HFFc6 (cell line): Measurements from ENCODE around the gene UPF1. TPM values are rescaled to one million over a fixed set of nuclear protein-coding genes. Genes with fewer than 3 reads are reported as not detected.

ENCODE experiments used
- DNase-seq: peaks from one replicate; pipeline ENCODE4 v3.0.0-alpha.2; 2018
- H3K27ac Mint-ChIP-seq: 2 replicates; pipeline ENCODE4 v1.8.0; 2020; ENCODE audit warnings: mild to moderate bottlenecking, mixed read lengths
- H3K27me3 Mint-ChIP-seq: 2 replicates; pipeline ENCODE4 v1.8.0; 2021; ENCODE audit warnings: mild to moderate bottlenecking, moderate library complexity, mixed read lengths; ENCODE audit not compliant: insufficient read depth
- H3K36me3 Mint-ChIP-seq: 2 replicates; pipeline ENCODE4 v1.8.0; 2021; ENCODE audit warnings: low read depth, mixed read lengths
- H3K4me1 Mint-ChIP-seq: 2 replicates; pipeline ENCODE4 v1.8.0; 2020; ENCODE audit warnings: low read depth, mixed read lengths
- H3K4me3 Mint-ChIP-seq: 2 replicates; pipeline ENCODE4 v1.8.0; 2020; ENCODE audit warnings: mild to moderate bottlenecking, moderate library complexity, mixed read lengths
- H3K9me3 Mint-ChIP-seq: 2 replicates; pipeline ENCODE4 v1.8.0; 2020; ENCODE audit warnings: mild to moderate bottlenecking, mixed read lengths
- total RNA-seq, 6 experiments: library from RNA; stranded (reverse); fragmentation: NEBNext Ultra II Directional; extraction: Animal tissue kit (Norgen Biotek cat#: 25700); gene quantifications; 2 replicates in 1 of 6; 3 replicates in 5 of 6; pipeline ENCODE4 v1.2.3, GENCODE V29; 2021
- TF ChIP-seq, protein P1 (sequence below): fragments of 200-600 bp; sonication (generic); IDR thresholded peaks from 2 replicates; pipeline ENCODE4 v1.5.0; 2021; ENCODE audit warnings: antibody characterized with exemption, mild to moderate bottlenecking

Gene UPF1
- total RNA-seq, 6 experiments from 2014 or later = 46.3 to 54.7 (median 51.4) TPM

DNA sequence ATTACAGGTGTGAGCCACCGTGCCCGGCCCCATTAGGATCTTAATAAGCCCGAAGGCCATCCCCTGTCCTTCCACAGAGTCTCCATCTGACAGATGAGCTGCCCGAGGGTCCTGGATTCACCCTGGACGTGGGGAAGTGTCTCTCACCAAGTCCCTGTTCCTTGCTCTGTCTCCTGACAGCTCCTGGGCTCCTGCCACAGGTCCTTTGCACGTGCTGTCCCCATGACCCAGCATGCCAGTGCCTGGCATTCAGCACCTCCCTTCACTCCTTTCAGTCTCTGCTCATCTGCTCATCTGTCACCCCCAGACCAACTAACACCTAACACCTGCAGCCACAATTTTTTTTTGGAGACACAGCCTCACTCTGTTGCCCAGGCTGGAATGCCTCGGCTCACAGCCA lies 49.7 kb downstream of the UPF1 start:
- Mint-ChIP-seq H3K9me3 (peaks cover 8% of the 10 kb centered on the region; the same call in 1 of the 2 replicates), H3K4me1 (no peaks in the 10 kb centered on the region), H3K36me3 (peaks cover 15% of the 10 kb centered on the region), H3K27ac (no peak overlapping the region), H3K27me3 (peaks cover 7% of the 10 kb centered on the region), H3K4me3 (no peak overlapping the region)
- TF ChIP-seq, protein P1, sequence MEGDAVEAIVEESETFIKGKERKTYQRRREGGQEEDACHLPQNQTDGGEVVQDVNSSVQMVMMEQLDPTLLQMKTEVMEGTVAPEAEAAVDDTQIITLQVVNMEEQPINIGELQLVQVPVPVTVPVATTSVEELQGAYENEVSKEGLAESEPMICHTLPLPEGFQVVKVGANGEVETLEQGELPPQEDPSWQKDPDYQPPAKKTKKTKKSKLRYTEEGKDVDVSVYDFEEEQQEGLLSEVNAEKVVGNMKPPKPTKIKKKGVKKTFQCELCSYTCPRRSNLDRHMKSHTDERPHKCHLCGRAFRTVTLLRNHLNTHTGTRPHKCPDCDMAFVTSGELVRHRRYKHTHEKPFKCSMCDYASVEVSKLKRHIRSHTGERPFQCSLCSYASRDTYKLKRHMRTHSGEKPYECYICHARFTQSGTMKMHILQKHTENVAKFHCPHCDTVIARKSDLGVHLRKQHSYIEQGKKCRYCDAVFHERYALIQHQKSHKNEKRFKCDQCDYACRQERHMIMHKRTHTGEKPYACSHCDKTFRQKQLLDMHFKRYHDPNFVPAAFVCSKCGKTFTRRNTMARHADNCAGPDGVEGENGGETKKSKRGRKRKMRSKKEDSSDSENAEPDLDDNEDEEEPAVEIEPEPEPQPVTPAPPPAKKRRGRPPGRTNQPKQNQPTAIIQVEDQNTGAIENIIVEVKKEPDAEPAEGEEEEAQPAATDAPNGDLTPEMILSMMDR = no peak
- no peak for DNase-seq

DNA sequence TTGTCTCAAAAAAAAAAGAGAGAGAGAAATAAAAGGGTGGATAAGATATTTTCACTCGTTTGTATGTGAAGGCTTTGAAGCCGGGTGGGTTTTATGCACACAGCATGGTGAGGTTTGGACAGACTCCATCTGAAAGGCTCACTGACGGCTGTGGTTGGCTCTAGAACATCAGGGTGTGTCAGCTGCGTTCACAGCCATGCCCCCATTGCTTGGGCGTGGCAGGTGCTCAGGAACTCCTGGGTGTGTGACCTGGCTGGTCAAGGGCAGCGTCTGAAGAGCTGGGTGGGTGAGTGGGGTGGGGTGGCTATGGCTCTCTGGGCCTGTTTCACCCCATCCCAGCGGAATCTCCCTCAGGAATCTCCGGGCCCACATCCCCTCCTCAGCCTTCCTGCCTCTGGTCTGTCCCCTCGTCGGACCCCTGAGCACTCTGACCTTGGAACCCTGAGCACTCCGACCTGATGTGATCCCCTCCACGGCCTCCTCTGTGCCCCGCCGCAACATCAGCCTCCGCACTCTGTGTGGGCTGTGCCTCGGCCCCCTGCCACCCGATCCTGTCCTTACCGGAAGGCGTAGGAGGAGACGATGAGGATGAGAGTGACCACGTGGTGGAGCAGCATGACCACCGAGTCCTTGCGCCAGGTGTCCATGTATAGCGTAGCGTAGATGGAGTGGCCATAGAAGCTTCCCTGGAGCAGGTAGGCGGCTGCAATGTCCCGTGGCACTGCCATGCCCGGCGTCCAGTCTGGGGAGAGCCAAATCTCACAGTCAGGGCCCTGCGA lies 52.0 kb downstream of the UPF1 start:
- no peaks in the 10 kb centered on the region for H3K36me3 Mint-ChIP-seq

DNA sequence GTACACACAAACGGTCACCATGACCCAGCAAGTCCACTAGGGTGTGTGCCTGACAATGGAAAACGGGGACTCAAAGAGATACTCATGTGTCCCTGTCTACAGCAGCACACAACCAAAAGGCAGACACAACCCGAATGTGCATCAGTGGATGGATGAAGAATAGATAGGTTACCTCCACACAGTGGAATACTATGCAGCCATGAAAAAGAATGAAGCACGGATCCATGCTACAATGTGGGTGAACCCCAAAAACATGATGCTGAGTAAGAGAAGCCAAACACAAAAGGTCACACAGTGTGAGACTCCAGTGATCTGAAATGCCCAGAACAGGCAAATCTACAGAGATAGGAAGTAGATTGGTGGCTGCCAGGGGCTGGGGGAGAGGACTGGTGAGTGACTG lies 55.2 kb downstream of the UPF1 start:
- Mint-ChIP-seq H3K36me3 (no peaks in the 10 kb centered on the region), H3K27me3 (peaks cover 19% of the 10 kb centered on the region), H3K27ac (no peak overlapping the region), H3K4me3 (no peak overlapping the region), H3K4me1 (no peaks in the 10 kb centered on the region), H3K9me3 (no peaks in the 10 kb centered on the region)
- TF ChIP-seq, protein P1 = no peak
- DNase-seq = no peak

More for the DNA sequence above, 52.0 kb downstream of the UPF1 start:
- Mint-ChIP-seq H3K4me1 (no peaks in the 10 kb centered on the region), H3K27me3 (peaks cover 9% of the 10 kb centered on the region), H3K27ac (no peak overlapping the region), H3K9me3 (no peaks in the 10 kb centered on the region), H3K4me3 (no peak overlapping the region)
- no peak for DNase-seq
- TF ChIP-seq, protein P1 = no peak

DNA sequence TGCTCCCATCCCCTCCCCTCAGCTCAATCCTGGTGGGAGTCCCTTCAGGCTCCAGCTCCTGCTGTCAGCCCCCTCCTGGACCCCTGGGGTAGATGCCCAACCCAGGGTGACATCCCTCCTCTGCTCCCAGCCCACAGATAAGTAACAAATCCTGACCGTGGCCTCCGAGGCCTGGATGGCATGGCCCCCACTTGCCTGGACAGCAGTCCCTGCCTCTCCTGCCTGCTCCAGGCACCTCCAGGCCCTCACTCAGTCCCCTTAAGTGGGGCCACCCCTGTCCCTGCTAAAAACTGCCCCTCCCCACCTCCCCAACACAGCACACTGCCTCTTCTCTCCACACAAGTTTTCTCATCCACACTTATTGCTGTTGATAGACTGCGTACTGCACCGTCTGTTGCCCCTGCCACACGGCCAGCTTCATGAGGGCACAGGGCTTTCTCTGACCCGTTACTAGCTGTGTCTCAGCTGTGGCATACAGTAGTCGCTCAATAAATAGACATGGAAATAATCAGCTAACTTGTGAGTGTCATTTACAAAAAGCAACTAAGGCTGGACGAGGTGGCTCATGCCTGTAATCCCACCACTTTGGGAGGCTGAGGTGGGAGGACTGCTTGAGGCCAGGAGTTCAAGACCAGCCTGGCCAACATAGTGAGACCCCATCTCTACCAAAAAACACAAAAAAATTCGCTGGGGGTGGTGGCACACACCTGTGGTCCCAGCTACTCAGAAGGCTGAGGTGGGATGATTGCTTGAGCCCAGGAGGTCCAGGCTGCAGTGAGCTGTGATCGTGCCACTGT lies 58.4 kb downstream of the UPF1 start:
- Mint-ChIP-seq H3K4me1 (no peaks in the 10 kb centered on the region), H3K27me3 (peaks cover 16% of the 10 kb centered on the region), H3K9me3 (no peaks in the 10 kb centered on the region), H3K4me3 (no peak overlapping the region), H3K27ac (no peak overlapping the region), H3K36me3 (no peaks in the 10 kb centered on the region)
- no peak for DNase-seq
- TF ChIP-seq, protein P1 = no peak

DNA sequence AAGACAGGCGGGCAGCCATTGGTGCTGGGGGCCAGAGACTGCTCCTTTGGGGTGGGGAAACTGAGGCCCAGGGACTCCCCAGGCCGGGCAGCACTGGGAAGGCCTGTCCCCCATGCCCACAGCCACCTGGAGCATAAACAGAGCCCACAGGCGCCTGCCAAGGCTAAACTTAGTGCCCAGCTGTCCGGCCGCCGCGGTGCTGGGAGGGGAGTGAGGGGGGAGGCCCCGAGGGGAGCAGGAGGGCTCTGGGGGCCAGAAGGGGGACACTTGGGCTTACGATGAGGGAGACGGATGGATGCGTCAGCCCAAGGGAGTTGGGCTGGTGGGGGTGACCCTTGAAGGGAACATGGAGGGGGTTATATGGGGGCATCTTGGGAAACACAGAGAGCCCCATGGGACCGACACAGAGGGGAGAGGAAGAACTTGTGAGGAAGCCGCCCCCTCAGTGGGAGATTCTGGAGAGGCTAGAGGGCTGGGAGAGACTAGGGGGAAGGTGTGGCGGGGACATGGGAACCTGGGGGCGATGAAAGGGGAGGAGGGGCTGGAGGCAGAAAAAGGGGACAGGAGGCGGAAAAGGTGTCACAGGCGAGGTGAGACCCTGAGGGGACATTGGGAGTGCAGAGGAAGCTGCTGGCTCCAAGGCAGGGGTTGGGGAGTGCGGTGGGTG lies 62.0 kb downstream of the UPF1 start:
- Mint-ChIP-seq H3K4me1 (no peaks in the 10 kb centered on the region), H3K4me3 (no peak overlapping the region), H3K27me3 (peaks cover 19% of the 10 kb centered on the region), H3K36me3 (no peaks in the 10 kb centered on the region), H3K27ac (no peak overlapping the region), H3K9me3 (no peaks in the 10 kb centered on the region)
- DNase-seq = no peak
- TF ChIP-seq, protein P1 = no peak
